Gastrocnemius medialis (tissue), 4 donors: ENCODE data around the gene NRN1L.

Experiments
- POLR2A ChIP-seq, 2 donors: fragments of 450-650 bp; IDR thresholded peaks; one replicate each; pipeline ENCODE4 v1.6.1; 2017; ENCODE audit warnings: antibody characterized with exemption in 2 of 2, mild to moderate bottlenecking in 2 of 2, moderate library complexity in 2 of 2
- TF ChIP-seq, protein P1 (sequence below), 5 experiments: fragments of 450-650 bp in 3 of 5; fragments of 200-600 bp in 2 of 5; sonication (generic) in 2 of 5; IDR thresholded peaks in 4 of 5; conservative IDR thresholded peaks in 1 of 5; 1 replicate in 4 of 5; 2 replicates in 1 of 5; pipeline ENCODE4 v1.5.1; 2016 to 2019; ENCODE audit warnings: antibody characterized with exemption in 5 of 5, mild to moderate bottlenecking in 3 of 5, moderate library complexity in 3 of 5

DNA sequence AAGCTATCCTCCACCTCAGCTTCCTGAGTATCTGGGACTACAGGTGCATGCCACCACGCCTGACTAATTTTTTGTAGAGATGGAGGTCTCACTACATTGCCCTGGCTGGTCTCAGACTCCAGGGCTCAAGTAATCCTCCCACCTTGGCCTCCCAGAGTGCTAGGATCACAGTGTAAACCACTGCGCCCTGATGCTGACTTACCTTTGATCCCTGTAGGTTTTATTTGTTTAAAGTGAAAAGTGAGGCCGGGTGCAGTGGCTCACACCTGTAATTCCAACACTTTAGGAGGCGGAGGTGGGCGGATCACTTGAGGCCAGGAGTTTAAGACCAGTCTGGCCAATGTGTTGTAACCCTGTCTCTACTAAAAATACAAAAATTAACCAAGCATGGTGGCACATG lies 17.0 kb downstream of the NRN1L start:
- TF ChIP-seq, protein P1, sequence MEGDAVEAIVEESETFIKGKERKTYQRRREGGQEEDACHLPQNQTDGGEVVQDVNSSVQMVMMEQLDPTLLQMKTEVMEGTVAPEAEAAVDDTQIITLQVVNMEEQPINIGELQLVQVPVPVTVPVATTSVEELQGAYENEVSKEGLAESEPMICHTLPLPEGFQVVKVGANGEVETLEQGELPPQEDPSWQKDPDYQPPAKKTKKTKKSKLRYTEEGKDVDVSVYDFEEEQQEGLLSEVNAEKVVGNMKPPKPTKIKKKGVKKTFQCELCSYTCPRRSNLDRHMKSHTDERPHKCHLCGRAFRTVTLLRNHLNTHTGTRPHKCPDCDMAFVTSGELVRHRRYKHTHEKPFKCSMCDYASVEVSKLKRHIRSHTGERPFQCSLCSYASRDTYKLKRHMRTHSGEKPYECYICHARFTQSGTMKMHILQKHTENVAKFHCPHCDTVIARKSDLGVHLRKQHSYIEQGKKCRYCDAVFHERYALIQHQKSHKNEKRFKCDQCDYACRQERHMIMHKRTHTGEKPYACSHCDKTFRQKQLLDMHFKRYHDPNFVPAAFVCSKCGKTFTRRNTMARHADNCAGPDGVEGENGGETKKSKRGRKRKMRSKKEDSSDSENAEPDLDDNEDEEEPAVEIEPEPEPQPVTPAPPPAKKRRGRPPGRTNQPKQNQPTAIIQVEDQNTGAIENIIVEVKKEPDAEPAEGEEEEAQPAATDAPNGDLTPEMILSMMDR (IDR thresholded peaks at IDR 0.05 in 4 of 5, conservative IDR thresholded peaks at IDR 0.05 in 1 of 5) = no peak
- TF ChIP-seq POLR2A (IDR thresholded peaks at IDR 0.05) = no peak
